Cardiac muscle cell (in vitro differentiated cells and primary cell): ENCODE results near the gene ZNF547. TPM values are rescaled to one million over a fixed set of nuclear protein-coding genes. Genes with fewer than 3 reads are reported as not detected.

Source experiments
- DNase-seq, 2 donors: peaks; one replicate each; pipeline versions ENCODE4 v3.0.0 to v3.0.0-alpha.2; 2010 to 2017; ENCODE audit warnings: low read depth in 1 of 2, low spot score in 1 of 2
- H3K27ac ChIP-seq: fragments of 200-600 bp; sonication (generic); 2 replicates; pipeline ENCODE4 v1.5.1; 2016
- H3K27me3 ChIP-seq: fragments of 200-600 bp; sonication (generic); 2 replicates; pipeline ENCODE4 v1.6.0; 2016; ENCODE audit warnings: control low read depth
- H3K36me3 ChIP-seq: fragments of 200-600 bp; sonication (generic); 2 replicates; pipeline ENCODE4 v1.5.1; 2016; ENCODE audit warnings: control low read depth
- H3K4me1 ChIP-seq: fragments of 200-600 bp; sonication (generic); 2 replicates; pipeline ENCODE4 v1.8.1; 2017; ENCODE audit warnings: low read depth, mild to moderate bottlenecking, mixed run types
- H3K4me3 ChIP-seq: fragments of 200-600 bp; sonication (generic); 2 replicates; pipeline ENCODE4 v1.5.1; 2016; ENCODE audit warnings: mild to moderate bottlenecking
- H3K9me3 ChIP-seq: fragments of 200-600 bp; sonication (generic); 2 replicates; pipeline ENCODE4 v1.5.1; 2017; ENCODE audit warnings: low read depth, mild to moderate bottlenecking, control low read depth
- polyA plus RNA-seq: library from polyadenylated mRNA; unstranded; fragments of >200 nt; fragmentation: Nextera tagmentation; extraction: Ambion mirVana; gene quantifications from 2 replicates; pipeline ENCODE4 v1.2.1, GENCODE V29; 2016
- total RNA-seq: library from RNA; depleted of rRNA; stranded (reverse); fragments of >200 nt; gene quantifications from 2 replicates; pipeline ENCODE4 v1.2.3, GENCODE V29; 2016
- TF ChIP-seq, protein P1 (sequence below): IDR thresholded peaks from 2 replicates; pipeline ENCODE4 v1.5.1; 2012; ENCODE audit warnings: low read depth, mild to moderate bottlenecking, low read length

Gene ZNF547
- total and polyA plus RNA-seq, 2 experiments from 2014 or later: 0.66 to 1.8 TPM

- TF ChIP-seq, protein P1, sequence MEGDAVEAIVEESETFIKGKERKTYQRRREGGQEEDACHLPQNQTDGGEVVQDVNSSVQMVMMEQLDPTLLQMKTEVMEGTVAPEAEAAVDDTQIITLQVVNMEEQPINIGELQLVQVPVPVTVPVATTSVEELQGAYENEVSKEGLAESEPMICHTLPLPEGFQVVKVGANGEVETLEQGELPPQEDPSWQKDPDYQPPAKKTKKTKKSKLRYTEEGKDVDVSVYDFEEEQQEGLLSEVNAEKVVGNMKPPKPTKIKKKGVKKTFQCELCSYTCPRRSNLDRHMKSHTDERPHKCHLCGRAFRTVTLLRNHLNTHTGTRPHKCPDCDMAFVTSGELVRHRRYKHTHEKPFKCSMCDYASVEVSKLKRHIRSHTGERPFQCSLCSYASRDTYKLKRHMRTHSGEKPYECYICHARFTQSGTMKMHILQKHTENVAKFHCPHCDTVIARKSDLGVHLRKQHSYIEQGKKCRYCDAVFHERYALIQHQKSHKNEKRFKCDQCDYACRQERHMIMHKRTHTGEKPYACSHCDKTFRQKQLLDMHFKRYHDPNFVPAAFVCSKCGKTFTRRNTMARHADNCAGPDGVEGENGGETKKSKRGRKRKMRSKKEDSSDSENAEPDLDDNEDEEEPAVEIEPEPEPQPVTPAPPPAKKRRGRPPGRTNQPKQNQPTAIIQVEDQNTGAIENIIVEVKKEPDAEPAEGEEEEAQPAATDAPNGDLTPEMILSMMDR: no peak
- DNase-seq: no peak
- Histone ChIP-seq H3K36me3 (no peaks in the 10 kb centered on the region), H3K4me1 (peaks cover 10% of the 10 kb centered on the region), H3K9me3 (no peaks in the 10 kb centered on the region), H3K4me3 (no peak overlapping the region), H3K27me3 (no peaks in the 10 kb centered on the region), H3K27ac (peak overlapping the region; percentile 99)
Observed at GRCh38 chr19:57389194-57389729, 25.9 kb downstream of the ZNF547 start.

- H3K4me3 ChIP-seq: peak within 1 kb of the TSS; percentile 68
- peak within 1 kb of the TSS; percentile 99 for H3K27ac ChIP-seq
- H3K9me3 ChIP-seq: no peaks in the 10 kb centered on the region
- no peaks in the 10 kb centered on the region for H3K36me3 ChIP-seq
- peaks cover 10% of the 10 kb centered on the region for H3K4me1 ChIP-seq
- H3K27me3 ChIP-seq: no peaks in the 10 kb centered on the region
- TF ChIP-seq, protein P1: peak; percentile 24
- peak; percentile 99 for DNase-seq
Observed at GRCh38 chr19:57389730-57390598, 26.6 kb downstream of the ZNF547 start, which contains the start of gene ZNF548. Gene ZNF548, plus strand, starts transcription at chr19:57389854. Its CDS starts 246 bp downstream, at chr19:57390100.

DNA sequence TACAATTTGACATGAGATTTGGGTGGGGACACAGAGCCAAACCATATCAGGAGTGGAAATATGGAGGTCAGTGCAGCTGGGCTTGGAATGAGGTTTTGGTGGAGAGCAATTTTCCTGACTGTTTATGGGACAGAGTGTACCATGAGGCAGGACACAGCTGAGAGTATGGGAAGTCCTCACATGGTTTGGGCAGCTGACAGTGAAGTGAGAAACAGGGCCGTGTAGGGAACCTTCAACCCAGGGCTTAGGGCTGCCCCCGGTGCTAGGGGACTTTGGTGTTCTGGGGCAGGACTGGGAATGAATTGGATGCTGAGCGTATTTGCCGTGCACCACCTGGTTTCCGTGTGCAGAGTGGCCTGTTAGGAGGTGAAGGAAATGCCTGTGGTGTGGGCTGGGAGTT lies 32.4 kb downstream of the ZNF547 start:
- no peaks in the 10 kb centered on the region for H3K9me3 ChIP-seq
- no peak overlapping the region for H3K4me3 ChIP-seq
- no peak overlapping the region for H3K27ac ChIP-seq
- H3K36me3 ChIP-seq: peaks cover 21% of the 10 kb centered on the region
- H3K4me1 ChIP-seq: peaks cover 8% of the 10 kb centered on the region
- no peaks in the 10 kb centered on the region for H3K27me3 ChIP-seq
- TF ChIP-seq, protein P1: no peak
- DNase-seq: no peak

DNA sequence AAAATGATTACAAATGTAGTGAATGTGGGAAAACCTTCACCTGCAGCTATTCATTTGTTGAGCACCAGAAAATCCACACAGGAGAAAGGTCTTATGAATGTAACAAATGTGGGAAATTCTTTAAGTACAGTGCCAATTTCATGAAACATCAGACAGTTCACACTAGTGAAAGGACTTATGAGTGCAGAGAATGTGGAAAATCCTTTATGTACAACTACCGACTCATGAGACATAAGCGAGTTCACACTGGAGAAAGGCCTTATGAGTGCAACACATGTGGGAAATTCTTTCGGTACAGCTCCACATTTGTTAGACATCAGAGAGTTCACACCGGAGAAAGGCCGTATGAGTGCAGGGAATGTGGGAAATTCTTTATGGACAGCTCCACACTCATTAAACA lies 35.5 kb downstream of the ZNF547 start:
- TF ChIP-seq, protein P1: no peak
- no peaks in the 10 kb centered on the region for H3K4me1 ChIP-seq
- no peak for DNase-seq
- H3K27ac ChIP-seq: no peak overlapping the region
- H3K9me3 ChIP-seq: no peaks in the 10 kb centered on the region
- no peaks in the 10 kb centered on the region for H3K27me3 ChIP-seq
- H3K4me3 ChIP-seq: no peak overlapping the region
- H3K36me3 ChIP-seq: peaks cover 21% of the 10 kb centered on the region

DNA sequence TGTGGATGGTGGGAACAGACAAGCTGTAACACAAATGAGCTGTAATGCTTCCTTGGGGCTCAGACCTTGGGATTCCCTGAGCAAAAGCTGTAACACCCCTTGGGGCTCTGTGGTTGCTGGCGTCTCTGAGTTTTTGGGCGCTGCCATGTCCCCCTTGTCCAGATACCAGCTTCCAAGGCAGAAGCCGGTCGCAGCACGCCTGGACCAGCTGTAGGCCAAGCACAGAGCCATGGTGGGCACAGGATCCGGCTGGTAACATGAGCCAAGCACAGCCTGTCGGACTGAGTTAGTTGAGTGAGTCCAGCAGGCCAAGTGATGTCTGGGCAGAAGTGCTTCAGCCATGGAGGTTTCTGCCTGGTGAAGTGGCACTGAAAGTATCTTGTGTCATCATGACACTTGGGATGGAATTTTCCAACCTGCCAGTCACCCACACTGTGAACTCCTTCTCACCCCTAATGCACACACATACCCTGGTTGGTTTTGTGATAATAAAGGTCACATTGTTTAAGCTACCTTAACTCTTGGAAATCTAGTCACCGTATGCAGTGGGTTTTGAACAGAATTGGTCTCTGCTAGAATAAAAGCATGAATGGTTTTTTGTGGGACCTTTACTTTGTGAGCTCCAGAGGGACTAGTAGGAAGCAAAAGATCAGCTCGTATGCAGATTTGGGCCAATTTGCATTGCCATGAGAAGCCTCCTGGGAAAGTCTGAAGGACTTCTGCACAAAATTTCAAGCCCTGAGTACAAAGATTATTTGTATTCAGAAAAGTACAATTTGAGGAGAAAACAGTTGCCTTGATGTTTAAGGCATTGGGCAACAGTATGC lies 40.6 kb downstream of the ZNF547 start:
- Histone ChIP-seq H3K9me3 (no peaks in the 10 kb centered on the region), H3K36me3 (peaks cover 11% of the 10 kb centered on the region), H3K4me1 (no peaks in the 10 kb centered on the region), H3K27me3 (no peaks in the 10 kb centered on the region), H3K27ac (peak overlapping the region; percentile 59), H3K4me3 (no peak overlapping the region)
- TF ChIP-seq, protein P1: no peak
- no peak for DNase-seq
